IPS-18a (cell line): ENCODE results near the gene P2RY1.

Experiments
- H3K27ac ChIP-seq: one replicate; pipeline ENCODE4 v1.5.1; 2013; ENCODE audit warnings: low read length
- H3K27me3 ChIP-seq: one replicate; pipeline ENCODE4 v1.6.1; 2013; ENCODE audit warnings: mild to moderate bottlenecking, low read length; ENCODE audit not compliant: control insufficient read depth, insufficient read depth
- H3K36me3 ChIP-seq: one replicate; pipeline ENCODE4 v1.6.1; 2013; ENCODE audit warnings: low read depth, low read length; ENCODE audit not compliant: control insufficient read depth
- H3K4me1 ChIP-seq: one replicate; pipeline ENCODE4 v1.6.1; 2013; ENCODE audit warnings: low read depth, low read length; ENCODE audit not compliant: control insufficient read depth
- H3K4me3 ChIP-seq: one replicate; pipeline ENCODE4 v1.5.1; 2013; ENCODE audit warnings: low read length
- H3K9ac ChIP-seq: one replicate; pipeline ENCODE4 v1.6.1; 2013; ENCODE audit warnings: mild to moderate bottlenecking, low read length, moderate library complexity
- H3K9me3 ChIP-seq: one replicate; pipeline ENCODE4 v1.6.1; 2013; ENCODE audit warnings: low read depth, low read length; ENCODE audit not compliant: control insufficient read depth

The P2RY1 gene

DNA sequence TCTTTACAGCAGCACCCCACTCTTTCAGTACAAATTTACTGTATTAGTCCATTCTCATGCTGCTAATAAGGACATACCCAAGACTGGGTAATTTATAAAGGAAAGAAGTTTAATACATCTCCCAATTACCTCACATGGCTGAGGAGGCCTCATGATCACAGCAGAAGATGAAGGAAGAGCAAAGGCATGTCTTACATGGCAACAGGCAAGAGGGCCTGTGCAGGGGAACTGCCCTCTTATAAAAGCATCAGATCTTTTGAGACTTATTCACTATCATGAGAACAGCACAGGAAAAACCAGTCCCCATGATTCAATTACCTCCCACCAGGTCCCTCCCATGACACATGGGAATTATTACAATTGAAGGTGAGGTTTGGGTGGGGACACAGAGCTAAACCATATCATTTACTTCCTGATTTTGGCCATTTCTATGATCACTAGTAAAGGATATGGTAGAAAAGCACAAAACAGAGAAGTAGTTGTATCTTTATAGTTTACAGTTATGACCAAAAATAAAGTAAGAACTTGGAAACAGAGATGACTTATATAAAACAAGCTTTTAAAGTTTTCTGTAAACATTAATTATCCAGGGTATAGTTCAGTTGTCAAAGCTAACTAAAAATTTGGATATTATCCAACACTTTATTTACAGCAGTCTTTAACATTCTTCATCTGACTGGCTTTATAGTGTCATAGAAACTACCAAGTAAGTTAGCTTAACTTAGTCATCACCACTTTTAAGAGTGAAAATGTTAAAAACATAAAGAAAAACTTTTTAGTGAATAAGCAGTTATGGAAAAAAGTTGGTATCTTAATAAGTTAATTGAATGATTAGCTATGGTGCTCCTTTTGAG is 40.2 kb downstream of the P2RY1 start:
- H3K4me1 ChIP-seq = no peaks in the 10 kb centered on the region
- no peak overlapping the region for H3K9ac ChIP-seq
- no peak overlapping the region for H3K27ac ChIP-seq
- no peaks in the 10 kb centered on the region for H3K9me3 ChIP-seq
- no peaks in the 10 kb centered on the region for H3K27me3 ChIP-seq
- no peaks in the 10 kb centered on the region for H3K36me3 ChIP-seq
- no peak overlapping the region for H3K4me3 ChIP-seq

DNA sequence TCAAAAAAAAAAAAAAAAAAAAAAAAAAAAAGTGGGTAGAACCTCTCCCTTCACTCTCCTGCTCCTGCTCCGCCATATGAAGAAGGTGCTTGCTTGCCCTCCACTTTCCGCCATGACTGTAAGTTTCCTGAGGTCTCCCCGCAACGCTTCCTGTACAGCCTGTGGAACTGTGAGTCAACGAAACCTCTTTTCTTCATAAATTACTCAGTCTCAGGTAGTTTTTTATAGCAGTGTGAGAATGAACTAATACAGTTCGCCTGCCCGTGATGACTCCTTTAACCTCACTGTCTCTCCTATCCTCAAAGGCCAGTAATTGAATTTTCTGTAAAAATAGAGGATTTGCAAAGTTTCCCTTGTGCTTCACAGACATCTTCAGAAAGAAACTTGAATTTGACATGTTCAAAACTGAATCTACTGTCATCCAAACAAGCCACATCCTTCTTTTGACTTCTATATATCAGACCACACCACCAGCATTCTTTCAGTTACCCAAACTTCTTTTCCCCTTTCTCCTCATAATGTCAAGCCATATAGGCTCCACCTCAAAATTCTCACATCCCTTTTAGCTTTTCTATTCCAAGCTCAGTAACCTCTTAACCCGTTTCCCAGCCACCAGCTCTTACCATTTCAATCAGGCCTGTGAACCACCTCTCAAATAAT is 44.3 kb downstream of the P2RY1 start:
- no peaks in the 10 kb centered on the region for H3K27me3 ChIP-seq
- no peaks in the 10 kb centered on the region for H3K36me3 ChIP-seq
- H3K27ac ChIP-seq = no peak overlapping the region
- H3K9ac ChIP-seq = no peak overlapping the region
- no peaks in the 10 kb centered on the region for H3K9me3 ChIP-seq
- no peaks in the 10 kb centered on the region for H3K4me1 ChIP-seq
- H3K4me3 ChIP-seq = no peak overlapping the region

DNA sequence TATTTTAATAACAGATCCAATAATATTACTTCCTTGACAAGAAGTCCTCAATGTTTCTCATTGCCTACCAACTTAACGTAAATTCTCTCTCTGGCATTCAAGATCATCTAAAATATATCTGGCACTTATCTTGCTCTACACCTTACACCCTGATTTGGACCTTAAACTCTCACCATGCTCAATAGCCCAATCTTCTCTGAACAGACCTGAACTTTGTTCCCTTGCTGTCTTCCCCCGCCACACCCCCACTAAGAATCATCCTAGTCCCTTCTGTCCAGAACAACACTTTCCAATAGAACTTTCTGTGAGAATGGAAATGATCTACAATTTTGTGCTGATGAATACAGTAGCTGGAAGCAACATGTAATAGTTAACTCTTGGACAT is 44.9 kb downstream of the P2RY1 start:
- Histone ChIP-seq H3K9ac (no peak overlapping the region), H3K9me3 (no peaks in the 10 kb centered on the region), H3K4me1 (no peaks in the 10 kb centered on the region), H3K27ac (no peak overlapping the region), H3K4me3 (no peak overlapping the region), H3K27me3 (no peaks in the 10 kb centered on the region), H3K36me3 (no peaks in the 10 kb centered on the region)

DNA sequence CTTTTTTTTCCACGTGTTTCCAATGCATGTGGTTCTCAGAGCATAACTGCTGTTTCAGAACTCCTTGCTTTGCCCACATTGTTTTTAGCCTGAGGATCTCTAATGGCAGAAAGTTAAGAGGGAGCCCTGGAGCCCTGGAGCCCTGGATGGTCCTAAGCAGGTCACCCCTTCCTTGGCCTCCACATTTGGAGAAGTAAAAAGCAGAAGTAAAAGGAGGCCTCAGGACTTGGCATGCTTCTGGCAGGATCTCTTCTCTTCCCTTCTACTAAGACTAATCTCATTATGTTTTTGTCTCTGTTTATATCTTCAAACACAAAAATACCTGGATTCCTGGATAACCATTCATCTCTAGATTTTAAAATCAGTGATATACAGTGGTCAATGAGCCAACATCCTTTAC is 50.1 kb downstream of the P2RY1 start:
- no peaks in the 10 kb centered on the region for H3K27me3 ChIP-seq
- no peak overlapping the region for H3K9ac ChIP-seq
- no peak overlapping the region for H3K4me3 ChIP-seq
- H3K9me3 ChIP-seq = no peaks in the 10 kb centered on the region
- no peak overlapping the region for H3K27ac ChIP-seq
- no peaks in the 10 kb centered on the region for H3K4me1 ChIP-seq
- no peaks in the 10 kb centered on the region for H3K36me3 ChIP-seq
